B cell (primary cell): ENCODE results near the gene PLPPR5. TPM values are rescaled to one million over a fixed set of nuclear protein-coding genes. Genes with fewer than 3 reads are reported as not detected.

Experiments used
- ATAC-seq: fragments of 200-7000 bp; cut with Tn5 transposase; one replicate; pipeline ENCODE4 v1.10.0; 2021; ENCODE audit warnings: low read depth, mild to moderate bottlenecking, moderate number of reproducible peaks, moderate library complexity
- CTCF ChIA-PET: fragments of 350-600 bp; sonication (Branson Sonifier 250); formaldehyde crosslinking; loops from one replicate; lab custom pipeline; 2021; ENCODE audit warnings: antibody characterized with exemption, inconsistent platforms; lab: Charles Lee
- POLR2A ChIA-PET: fragments of 350-600 bp; sonication (Branson Sonifier 250); formaldehyde crosslinking; loops from one replicate; lab custom pipeline; 2021; ENCODE audit warnings: antibody characterized with exemption; lab: Charles Lee
- DNase-seq: peaks from one replicate; pipeline ENCODE4 v3.0.0; 2013
- H2AFZ ChIP-seq: 2 replicates; pipeline ENCODE4 v1.6.1; 2012; ENCODE audit warnings: mild to moderate bottlenecking, low read depth, low read length; ENCODE audit not compliant: insufficient read depth, poor library complexity, severe bottlenecking
- H3K27ac ChIP-seq, 2 donors: 1 replicate in 1 of 2; 2 replicates in 1 of 2; pipeline ENCODE4 v1.5.1; 2012 to 2013; ENCODE audit warnings: low read length in 2 of 2, mild to moderate bottlenecking in 2 of 2, moderate library complexity in 1 of 2
- H3K27me3 ChIP-seq, 4 experiments: fragments of 200-600 bp in 1 of 4; sonication (generic) in 1 of 4; replicated peaks in 1 of 4; 1 replicate in 2 of 4; 2 replicates in 2 of 4; pipeline versions ENCODE4 v1.6.1 to v1.7.0; 2013 to 2016; ENCODE audit warnings: low read length in 3 of 4, mild to moderate bottlenecking in 2 of 4, mixed read lengths in 1 of 4, moderate library complexity in 1 of 4; ENCODE audit not compliant: insufficient read depth in 4 of 4, control insufficient read depth in 3 of 4; ENCODE audit errors: control extremely low read depth in 1 of 4
- H3K36me3 ChIP-seq, 2 experiments: replicated peaks in 1 of 2; 1 replicate in 1 of 2; 2 replicates in 1 of 2; pipeline versions ENCODE4 v1.6.1 to v1.7.1; 2013; ENCODE audit warnings: low read length in 1 of 2; ENCODE audit not compliant: insufficient read depth in 2 of 2, control insufficient read depth in 1 of 2; ENCODE audit errors: control extremely low read depth in 1 of 2, extremely low read depth in 1 of 2
- H3K4me1 ChIP-seq, 2 donors: fragments of 200-600 bp in 1 of 2; sonication (generic) in 1 of 2; 1 replicate in 1 of 2; 2 replicates in 1 of 2; pipeline versions ENCODE4 v1.5.1 to v1.6.1; 2013 to 2017; ENCODE audit warnings: low read length in 2 of 2; ENCODE audit not compliant: control insufficient read depth in 2 of 2, insufficient read depth in 2 of 2
- H3K4me2 ChIP-seq: replicated peaks from 2 replicates; pipeline ENCODE3; 2012; ENCODE audit warnings: mild to moderate bottlenecking, low read depth, low read length; ENCODE audit not compliant: poor library complexity, severe bottlenecking
- H3K4me3 ChIP-seq, 5 experiments: fragments of 200-600 bp in 1 of 5; sonication (generic) in 1 of 5; 1 replicate in 3 of 5; 2 replicates in 2 of 5; pipeline versions ENCODE4 v1.5.1 to v1.7.0; 2011 to 2016; ENCODE audit warnings: low read length in 4 of 5, mild to moderate bottlenecking in 4 of 5, low read depth in 2 of 5, control low read depth in 1 of 5, moderate library complexity in 1 of 5; ENCODE audit not compliant: insufficient read depth in 1 of 5; ENCODE audit errors: control extremely low read depth in 1 of 5, extremely low read depth in 1 of 5
- H3K79me2 ChIP-seq: fragments of 200-600 bp; sonication (generic); one replicate; pipeline ENCODE4 v1.6.0; 2016; ENCODE audit warnings: low read length; ENCODE audit not compliant: control insufficient read depth, insufficient read depth
- H3K9ac ChIP-seq: fragments of 200-600 bp; sonication (generic); 2 replicates; pipeline ENCODE4 v1.6.1; 2017; ENCODE audit warnings: mild to moderate bottlenecking, low read length, moderate library complexity
- H3K9me3 ChIP-seq, 3 donors: one replicate each; pipeline versions ENCODE4 v1.6.1 to v1.7.1; 2013; ENCODE audit warnings: low read length in 2 of 3; ENCODE audit not compliant: control insufficient read depth in 2 of 3, insufficient read depth in 1 of 3; ENCODE audit errors: control extremely low read depth in 1 of 3
- H4K20me1 ChIP-seq: 2 replicates; pipeline ENCODE4 v1.6.0; 2012; ENCODE audit warnings: mild to moderate bottlenecking, low read length; ENCODE audit not compliant: insufficient read depth, control insufficient read depth, poor library complexity, severe bottlenecking
- H3K27ac Mint-ChIP-seq: one replicate; pipeline ENCODE4 v1.8.0; 2021; ENCODE audit warnings: mixed read lengths
- H3K27me3 Mint-ChIP-seq: one replicate; pipeline ENCODE4 v1.8.0; 2021; ENCODE audit warnings: mixed read lengths
- H3K4me1 Mint-ChIP-seq: one replicate; pipeline ENCODE4 v1.8.0; 2021; ENCODE audit warnings: mixed read lengths
- H3K4me3 Mint-ChIP-seq: one replicate; pipeline ENCODE4 v1.8.0; 2021; ENCODE audit warnings: mixed read lengths
- H3K9me3 Mint-ChIP-seq: one replicate; pipeline ENCODE4 v1.8.0; 2022; ENCODE audit warnings: mixed read lengths; ENCODE audit not compliant: insufficient read depth
- CTCF ChIP-seq: fragments of 200-600 bp; IDR thresholded peaks from one replicate; pipeline ENCODE4 v1.8.0; 2022; ENCODE audit warnings: antibody characterized with exemption, mild to moderate bottlenecking
- EZH2 ChIP-seq: IDR thresholded peaks from 2 replicates; pipeline ENCODE4 v1.6.1; 2012; ENCODE audit warnings: borderline replicate concordance, low read depth, mild to moderate bottlenecking, moderate library complexity, low read length; ENCODE audit not compliant: insufficient read depth, poor library complexity, severe bottlenecking
- WGBS: methylation state at CpG from one replicate; pipeline ENCODE4 v1.1.5; 2013; ENCODE audit warnings: missing lambda C conversion rate; ENCODE audit not compliant: insufficient coverage; 5-methylcytosine and 5-hydroxymethylcytosine counted together
- intact Hi-C: fragments of 100-400 bp; cut with micrococcal nuclease; formaldehyde crosslinking; loops from one replicate; pipeline ENCODE4 v1.10.0; 2022
- polyA plus RNA-seq: library from polyadenylated mRNA; depleted of rRNA; stranded (reverse); fragments of >200 nt; gene quantifications from 2 replicates; pipeline ENCODE4 v1.2.3, GENCODE V29; 2012
- total RNA-seq, 2 donors: library from RNA; stranded (reverse); fragments of 120-200 nt in 1 of 2; gene quantifications; 1 replicate in 1 of 2; 2 replicates in 1 of 2; pipeline versions ENCODE4 v1.2.3 to v1.2.4, GENCODE V29; 2013 to 2022

Gene PLPPR5
- total and polyA plus RNA-seq, 2 donors (not counting 1 experiment from before 2014, with no cell fraction given): not detected

- ChIA-PET POLR2A (no interaction called here), CTCF (no interaction called here)
- no peaks in the 10 kb centered on the region for H3K4me1 ChIP-seq
- no peak overlapping the region for H3K27ac ChIP-seq
- ATAC-seq (no peak), DNase-seq (no peak)
- no peaks in the 10 kb centered on the region for H3K36me3 ChIP-seq
- no peaks in the 10 kb centered on the region for H3K79me2 ChIP-seq
- no CpG with 5 or more reads among the region's 5 CpGs for WGBS
- H3K9ac ChIP-seq: no peak overlapping the region
- H3K27ac Mint-ChIP-seq: no peak overlapping the region
- H3K4me3 Mint-ChIP-seq: no peak overlapping the region
- H3K9me3 Mint-ChIP-seq: no peaks in the 10 kb centered on the region
- intact Hi-C loops: no loop called here
- no peak overlapping the region for H3K4me2 ChIP-seq
- H3K27me3 Mint-ChIP-seq: no peaks in the 10 kb centered on the region
- no peak overlapping the region for H2AFZ ChIP-seq
- no peaks in the 10 kb centered on the region for H3K9me3 ChIP-seq
- H3K4me3 ChIP-seq: no peak overlapping the region
- H4K20me1 ChIP-seq: no peaks in the 10 kb centered on the region
- no peaks in the 10 kb centered on the region for H3K27me3 ChIP-seq
- no peaks in the 10 kb centered on the region for H3K4me1 Mint-ChIP-seq
- no peak for TF ChIP-seq EZH2
- TF ChIP-seq CTCF: no peak
Observed at GRCh38 chr1:98932184-98932583, 72.5 kb downstream of the PLPPR5 start.

GRCh38 chr1:98931128-98931835 lies 73.4 kb downstream of the PLPPR5 start:
- ChIA-PET CTCF (no interaction called here), POLR2A (no interaction called here)
- DNase-seq (no peak), ATAC-seq (no peak)
- Mint-ChIP-seq H3K4me3 (no peak overlapping the region), H3K27me3 (no peaks in the 10 kb centered on the region), H3K27ac (no peak overlapping the region), H3K9me3 (no peaks in the 10 kb centered on the region), H3K4me1 (no peaks in the 10 kb centered on the region)
- TF ChIP-seq EZH2 (no peak), CTCF (no peak)
- H3K4me1 ChIP-seq: no peaks in the 10 kb centered on the region
- H3K36me3 ChIP-seq: no peaks in the 10 kb centered on the region
- H3K79me2 ChIP-seq: no peaks in the 10 kb centered on the region
- H3K4me2 ChIP-seq: no peak overlapping the region
- no peak overlapping the region for H3K9ac ChIP-seq
- no peaks in the 10 kb centered on the region for H3K9me3 ChIP-seq
- no peak overlapping the region for H3K4me3 ChIP-seq
- no peak overlapping the region for H2AFZ ChIP-seq
- H3K27me3 ChIP-seq: no peaks in the 10 kb centered on the region
- WGBS: 92% methylated on average over 5 of the region's 8 CpGs
- H4K20me1 ChIP-seq: no peaks in the 10 kb centered on the region
- no peak overlapping the region for H3K27ac ChIP-seq
- intact Hi-C loops: no loop called here
